IMR-90 (cell line): ENCODE results near the gene MATN3.

Experiments
- MAFK ChIP-seq: IDR thresholded peaks from 2 replicates; pipeline ENCODE4 v1.6.1; 2012; ENCODE audit warnings: low read depth, low read length, improper control_type of control experiment
- MAZ ChIP-seq: IDR thresholded peaks from 2 replicates; pipeline ENCODE4 v1.6.1; 2012; ENCODE audit warnings: low read depth, mild to moderate bottlenecking, low read length, improper control_type of control experiment, moderate library complexity, borderline replicate concordance
- POLR2A ChIP-seq: IDR thresholded peaks from 2 replicates; pipeline ENCODE4 v1.6.1; 2012; ENCODE audit warnings: mild to moderate bottlenecking, low read depth, low read length
- RAD21 ChIP-seq: IDR thresholded peaks from 2 replicates; pipeline ENCODE4 v1.6.1; 2012; ENCODE audit warnings: low read length, improper control_type of control experiment
- RCOR1 ChIP-seq: IDR thresholded peaks from 2 replicates; pipeline ENCODE4 v1.6.1; 2012; ENCODE audit warnings: mild to moderate bottlenecking, low read length, improper control_type of control experiment; ENCODE audit not compliant: insufficient replicate concordance
- SMC3 ChIP-seq: fragments of 150-350 bp; IDR thresholded peaks from 2 replicates; pipeline ENCODE4 v1.6.1; 2016; ENCODE audit warnings: low read depth, mild to moderate bottlenecking, antibody characterized with exemption, low read length, moderate library complexity
- TF ChIP-seq, protein P1 (sequence below): conservative IDR thresholded peaks from 2 replicates; pipeline ENCODE4 v1.5.1; 2012; ENCODE audit warnings: mild to moderate bottlenecking, low read depth, low read length, improper control_type of control experiment

DNA sequence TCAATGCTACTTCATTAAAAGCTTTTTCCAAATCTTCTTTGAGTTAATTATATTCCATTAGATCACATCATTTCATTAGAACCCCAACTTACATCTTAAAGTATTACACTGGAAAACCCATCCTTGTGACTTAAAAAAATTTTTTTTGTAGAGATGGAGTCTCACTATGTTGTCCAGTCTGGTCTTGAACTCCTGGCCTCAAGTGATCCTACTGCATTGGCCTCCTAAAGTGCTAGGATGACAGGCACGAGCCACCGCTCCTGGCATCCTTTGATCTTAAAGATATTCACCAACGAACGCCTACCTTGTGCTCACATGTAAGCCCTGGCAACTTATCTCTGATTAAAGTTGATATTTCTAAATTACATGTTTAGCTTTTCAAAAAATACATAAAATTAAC is 32.3 kb upstream of the MATN3 start:
- TF ChIP-seq RAD21: no peak
- TF ChIP-seq, protein P1, sequence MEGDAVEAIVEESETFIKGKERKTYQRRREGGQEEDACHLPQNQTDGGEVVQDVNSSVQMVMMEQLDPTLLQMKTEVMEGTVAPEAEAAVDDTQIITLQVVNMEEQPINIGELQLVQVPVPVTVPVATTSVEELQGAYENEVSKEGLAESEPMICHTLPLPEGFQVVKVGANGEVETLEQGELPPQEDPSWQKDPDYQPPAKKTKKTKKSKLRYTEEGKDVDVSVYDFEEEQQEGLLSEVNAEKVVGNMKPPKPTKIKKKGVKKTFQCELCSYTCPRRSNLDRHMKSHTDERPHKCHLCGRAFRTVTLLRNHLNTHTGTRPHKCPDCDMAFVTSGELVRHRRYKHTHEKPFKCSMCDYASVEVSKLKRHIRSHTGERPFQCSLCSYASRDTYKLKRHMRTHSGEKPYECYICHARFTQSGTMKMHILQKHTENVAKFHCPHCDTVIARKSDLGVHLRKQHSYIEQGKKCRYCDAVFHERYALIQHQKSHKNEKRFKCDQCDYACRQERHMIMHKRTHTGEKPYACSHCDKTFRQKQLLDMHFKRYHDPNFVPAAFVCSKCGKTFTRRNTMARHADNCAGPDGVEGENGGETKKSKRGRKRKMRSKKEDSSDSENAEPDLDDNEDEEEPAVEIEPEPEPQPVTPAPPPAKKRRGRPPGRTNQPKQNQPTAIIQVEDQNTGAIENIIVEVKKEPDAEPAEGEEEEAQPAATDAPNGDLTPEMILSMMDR: no peak
- no peak for TF ChIP-seq MAFK
- no peak for TF ChIP-seq POLR2A
- TF ChIP-seq MAZ: no peak
- TF ChIP-seq SMC3: no peak
- TF ChIP-seq RCOR1: no peak
